GM21528 (cell line): ENCODE measurements around the gene PCDHB2.
"Not testable (repeated sequence)": the region's sequence is repeated elsewhere in the genome, so short reads cannot be mapped to it uniquely, and the experiment has no call there.

Experiments
- ATAC-seq: cut with Tn5 transposase; IDR thresholded peaks from one replicate; pipeline ENCODE4 v1.9.1; 2021; ENCODE audit warnings: mild to moderate bottlenecking, moderate library complexity; ENCODE audit not compliant: unreplicated experiment, low FRiP score

The PCDHB2 gene

GRCh38 chr5:141094481-141095262 is at the start of gene PCDHB2:
PCDHB2 (plus strand) TSS chr5:141094615; CDS start chr5:141094791, 176 bp downstream.
- ATAC-seq: no peak

- no peak for ATAC-seq
Observed at GRCh38 chr5:141050622-141051520, 43.5 kb upstream of the PCDHB2 start, which contains the start of gene PCDHB1. PCDHB1 (plus strand) TSS chr5:141051374; CDS start chr5:141051471, 97 bp downstream.

GRCh38 chr5:141051521-141051866 is 42.9 kb upstream of the PCDHB2 start:
- ATAC-seq: no peak

- ATAC-seq: no peak
Observed at GRCh38 chr5:141077826-141078225, 16.6 kb upstream of the PCDHB2 start.

- no peak for ATAC-seq
Observed at GRCh38 chr5:141082228-141082627, 12.2 kb upstream of the PCDHB2 start.

- ATAC-seq: no peak
Observed at GRCh38 chr5:141084487-141084989, 9.9 kb upstream of the PCDHB2 start.

GRCh38 chr5:141095263-141095641 is 837 bp downstream of the PCDHB2 start:
- no peak for ATAC-seq

- ATAC-seq: not testable (repeated sequence)
Observed at GRCh38 chr5:141096181-141096580, 1.8 kb downstream of the PCDHB2 start.

GRCh38 chr5:141096586-141096985 is 2.2 kb downstream of the PCDHB2 start:
- not testable (repeated sequence) for ATAC-seq

GRCh38 chr5:141100243-141100805 is 5.9 kb downstream of the PCDHB2 start, which contains the start of gene PCDHB3:
PCDHB3 (plus strand) TSS chr5:141100473; CDS start chr5:141100650, 177 bp downstream.
- no peak for ATAC-seq

- no peak for ATAC-seq
Observed at GRCh38 chr5:141101059-141101458, 6.6 kb downstream of the PCDHB2 start.

- not testable (repeated sequence) for ATAC-seq
Observed at GRCh38 chr5:141102070-141102469, 7.7 kb downstream of the PCDHB2 start.

- ATAC-seq: not testable (repeated sequence)
Observed at GRCh38 chr5:141102471-141102870, 8.1 kb downstream of the PCDHB2 start.

GRCh38 chr5:141105350-141105749 is 10.9 kb downstream of the PCDHB2 start:
- no peak for ATAC-seq

- no peak for ATAC-seq
Observed at GRCh38 chr5:141119250-141119649, 24.8 kb downstream of the PCDHB2 start.

GRCh38 chr5:141121563-141121962 is 27.1 kb downstream of the PCDHB2 start, which contains the start of gene PCDHB4:
PCDHB4 (plus strand) TSS chr5:141121818; CDS start chr5:141121999, 181 bp downstream.
- ATAC-seq: no peak

GRCh38 chr5:141121985-141122384 is 27.6 kb downstream of the PCDHB2 start:
- no peak for ATAC-seq

GRCh38 chr5:141123396-141124135 is 29.2 kb downstream of the PCDHB2 start:
- not testable (repeated sequence) for ATAC-seq

- ATAC-seq: no peak
Observed at GRCh38 chr5:141127305-141127704, 32.9 kb downstream of the PCDHB2 start.
